GM21367 (cell line): Measurements from ENCODE around the gene MAL.

Experiments
- ATAC-seq: cut with Tn5 transposase; IDR thresholded peaks from one replicate; pipeline ENCODE4 v1.9.1; 2021; ENCODE audit not compliant: unreplicated experiment

MAL gene

GRCh38 chr2:95047629-95048510 lies 22.4 kb downstream of the MAL start:
- ATAC-seq = no peak

- no peak for ATAC-seq
These were observed 23.5 kb downstream of the MAL start for GRCh38 chr2:95048825-95049682.

- ATAC-seq = no peak
These were observed 24.1 kb downstream of the MAL start for GRCh38 chr2:95049683-95049955.

DNA sequence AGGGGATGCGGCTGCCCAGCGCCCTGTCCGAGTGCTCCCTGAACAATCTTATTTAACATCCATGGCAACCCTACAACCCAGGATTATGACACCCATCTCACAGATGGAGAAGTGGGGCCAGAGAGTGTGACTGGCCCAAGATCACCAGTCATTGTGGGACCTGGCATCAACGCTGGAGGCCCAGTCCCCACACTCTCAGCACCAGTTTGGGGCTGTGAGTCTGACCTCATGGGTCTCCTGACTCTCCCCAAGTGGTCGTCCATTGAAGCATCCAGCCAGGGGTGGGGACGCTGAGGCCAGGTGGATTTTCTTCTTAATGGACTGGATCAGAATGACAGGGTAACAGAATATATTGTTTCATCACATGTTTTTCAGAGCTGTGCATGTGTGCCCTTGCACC lies 24.5 kb downstream of the MAL start:
- ATAC-seq = no peak

DNA sequence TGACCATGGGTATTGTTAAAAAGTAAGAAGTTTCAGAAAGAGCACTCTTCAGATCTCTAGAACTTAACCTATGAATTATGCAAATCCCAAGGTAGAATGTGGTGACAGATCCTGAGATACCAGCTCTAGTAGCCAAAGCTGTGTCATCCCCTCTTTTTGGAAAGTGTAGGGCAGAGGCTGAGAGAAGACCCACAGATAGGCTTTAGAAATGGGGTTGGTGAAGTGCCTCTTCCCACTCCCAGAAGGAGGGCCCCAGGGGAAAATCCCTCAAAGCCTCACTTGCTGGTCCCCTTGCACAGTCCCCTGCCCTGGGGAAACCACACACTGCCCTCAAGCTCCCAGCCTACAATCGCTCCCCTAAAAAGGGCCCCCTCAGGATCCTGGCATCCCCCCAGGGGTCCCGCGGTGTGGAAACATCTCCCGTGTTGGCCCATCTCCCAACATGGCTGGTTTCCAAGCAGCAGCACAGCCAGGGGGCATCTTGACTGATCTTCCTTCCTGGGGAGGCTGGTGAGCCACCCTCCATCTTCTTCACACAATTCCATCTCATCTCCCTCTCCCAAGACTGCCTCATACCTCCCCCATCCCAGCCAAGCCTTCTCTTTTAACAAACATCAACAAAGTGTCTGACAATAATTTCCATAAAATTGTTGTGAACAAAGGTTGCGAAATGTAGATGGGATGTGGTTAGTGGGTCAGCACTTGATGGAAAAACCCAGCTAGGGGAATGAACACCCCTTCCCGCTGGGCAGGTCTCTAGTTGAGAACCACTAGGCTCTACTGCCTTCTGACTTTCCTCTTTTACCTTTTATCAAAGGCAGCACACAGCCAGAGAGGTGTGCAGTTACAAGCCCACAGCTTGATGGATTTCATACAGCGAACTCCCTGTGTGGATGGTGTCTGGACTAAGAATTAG lies 25.1 kb downstream of the MAL start:
- ATAC-seq = no peak

DNA sequence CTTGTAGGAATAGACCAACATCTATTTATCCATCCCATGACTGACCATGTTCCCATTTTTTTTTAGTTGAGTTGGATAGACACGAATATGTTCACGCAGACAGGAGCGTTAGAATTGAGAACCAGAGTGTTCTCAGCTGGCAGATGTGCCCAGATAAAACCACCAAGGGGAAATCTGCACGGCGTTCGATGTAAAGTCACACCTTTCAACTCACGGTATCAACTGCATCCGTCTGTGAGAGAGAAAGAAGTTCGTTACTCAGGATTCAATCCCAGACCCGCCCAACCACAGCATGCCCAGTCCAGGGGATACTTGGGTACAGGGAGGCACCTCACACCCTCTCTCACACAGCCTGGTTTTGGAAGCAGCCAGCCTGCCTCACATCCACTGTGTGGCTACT lies 26.1 kb downstream of the MAL start:
- ATAC-seq = no peak

DNA sequence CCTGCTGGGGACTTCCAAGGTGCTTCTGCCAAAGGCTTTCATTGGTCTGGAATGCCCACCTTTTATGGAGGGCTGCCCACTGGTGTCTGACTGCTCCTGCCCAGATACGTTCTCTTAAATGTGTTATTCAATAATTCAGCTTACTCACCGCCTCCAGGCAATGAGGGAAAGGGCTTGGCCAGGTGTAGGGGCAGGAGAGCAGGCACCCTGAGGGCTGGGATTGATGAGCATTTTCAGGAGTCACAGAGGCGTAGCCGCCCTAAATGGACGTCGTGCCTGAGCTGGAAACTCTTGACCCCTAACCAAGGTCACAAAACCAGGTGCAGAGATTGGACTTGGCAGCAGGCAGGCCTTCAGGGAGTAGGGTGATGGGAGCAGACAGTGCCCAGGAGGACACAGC lies 26.8 kb downstream of the MAL start:
- no peak for ATAC-seq

DNA sequence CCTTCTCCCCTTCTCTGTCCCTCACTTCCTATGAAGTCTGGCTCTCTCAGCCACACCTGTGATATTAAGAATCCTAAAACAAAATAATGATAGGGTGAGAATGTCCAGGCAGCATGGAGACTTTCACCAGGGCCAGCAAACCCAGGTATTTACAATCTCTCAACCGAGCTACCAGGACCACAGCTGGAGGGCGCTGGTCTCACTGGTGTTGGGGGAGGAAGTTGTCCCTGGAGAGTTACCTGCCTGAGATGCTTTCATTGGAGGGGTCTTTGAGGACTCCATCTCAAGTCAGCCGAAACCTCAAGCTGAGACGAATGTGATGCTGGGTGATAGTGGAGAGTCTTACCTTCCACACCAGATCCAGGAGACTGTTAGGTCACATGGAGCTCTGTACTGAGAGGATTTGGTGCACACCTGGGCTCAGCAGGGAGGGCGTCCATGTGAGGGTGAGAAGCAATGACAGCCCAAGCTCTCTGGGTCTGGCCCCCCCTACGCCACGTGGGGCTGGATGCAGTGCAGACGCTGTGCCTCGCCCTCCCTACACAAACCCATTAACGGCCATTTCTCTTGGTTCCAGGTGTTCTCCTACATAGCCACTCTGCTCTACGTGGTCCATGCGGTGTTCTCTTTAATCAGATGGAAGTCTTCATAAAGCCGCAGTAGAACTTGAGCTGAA lies 27.4 kb downstream of the MAL start:
- no peak for ATAC-seq

- no peak for ATAC-seq
These were observed 28.0 kb downstream of the MAL start for GRCh38 chr2:95053543-95053942.

DNA sequence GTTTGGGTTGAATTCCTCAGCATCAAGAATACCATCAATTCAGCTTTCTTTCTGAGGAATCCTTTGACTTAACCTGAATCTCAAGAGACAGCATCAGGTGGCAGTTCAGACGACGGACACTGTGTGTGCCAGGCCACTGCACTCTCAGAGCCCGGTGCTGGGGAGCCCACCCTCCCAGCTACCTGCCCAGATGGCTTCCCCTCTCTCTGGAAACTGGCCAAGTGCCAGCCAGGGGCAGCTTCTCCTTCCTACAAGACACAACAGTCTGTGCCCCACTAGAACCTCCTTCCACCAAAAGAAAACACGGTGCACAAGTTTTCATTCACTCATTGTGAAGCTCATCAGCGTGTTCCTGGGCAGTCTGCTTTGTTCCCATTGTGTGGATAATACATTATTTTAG lies 28.5 kb downstream of the MAL start:
- no peak for ATAC-seq

- ATAC-seq = no peak
These were observed 29.8 kb downstream of the MAL start for GRCh38 chr2:95055262-95055661.

DNA sequence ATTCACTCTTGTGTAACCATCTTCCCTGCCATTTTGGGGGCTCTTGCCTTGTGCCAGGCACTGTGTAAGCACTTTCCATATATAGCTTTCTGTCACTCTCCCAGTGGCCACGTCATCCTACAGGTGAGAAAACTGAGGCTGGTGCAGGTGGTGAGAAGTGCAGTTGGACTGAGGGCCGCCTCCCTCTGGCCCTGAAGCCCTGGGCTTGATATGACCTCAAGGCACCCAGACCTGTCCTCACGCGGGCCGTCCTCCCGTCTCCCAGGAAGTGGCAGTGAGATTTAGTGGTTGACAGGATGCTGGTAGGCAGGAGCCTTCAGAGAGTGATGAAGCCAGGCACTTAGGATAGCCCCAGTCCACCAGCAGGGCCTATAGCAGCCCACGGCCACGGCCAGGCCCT lies 30.5 kb downstream of the MAL start:
- ATAC-seq = no peak

GRCh38 chr2:95056461-95057459 lies 31.3 kb downstream of the MAL start:
- ATAC-seq = no peak

GRCh38 chr2:95057535-95058370 lies 32.2 kb downstream of the MAL start:
- no peak for ATAC-seq

DNA sequence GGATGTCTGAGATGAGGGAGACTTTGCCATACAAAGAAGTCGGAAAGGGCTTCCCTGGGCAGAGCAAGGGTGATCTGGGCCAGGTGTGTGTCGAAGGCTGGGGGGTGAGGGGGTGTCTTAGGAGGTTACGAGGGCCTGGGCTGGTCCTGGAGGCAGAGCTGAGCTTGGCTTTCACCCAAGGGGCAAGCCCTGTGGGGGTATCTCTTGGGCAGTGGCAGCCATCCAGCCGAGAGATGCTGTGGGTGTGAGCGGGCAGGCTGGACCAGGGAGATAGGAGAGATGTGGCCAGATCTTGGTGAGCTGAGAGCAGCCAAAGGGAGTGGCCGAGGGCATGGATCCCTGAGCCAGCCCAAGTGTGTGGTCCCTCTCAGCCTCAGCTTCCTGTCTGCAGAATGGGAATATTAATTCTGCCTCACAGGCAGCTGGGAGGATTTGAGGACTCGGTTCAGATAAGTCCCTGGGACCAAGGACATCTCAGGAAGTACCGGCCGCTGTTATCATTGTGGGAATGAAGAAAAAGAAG lies 33.0 kb downstream of the MAL start:
- ATAC-seq = no peak

DNA sequence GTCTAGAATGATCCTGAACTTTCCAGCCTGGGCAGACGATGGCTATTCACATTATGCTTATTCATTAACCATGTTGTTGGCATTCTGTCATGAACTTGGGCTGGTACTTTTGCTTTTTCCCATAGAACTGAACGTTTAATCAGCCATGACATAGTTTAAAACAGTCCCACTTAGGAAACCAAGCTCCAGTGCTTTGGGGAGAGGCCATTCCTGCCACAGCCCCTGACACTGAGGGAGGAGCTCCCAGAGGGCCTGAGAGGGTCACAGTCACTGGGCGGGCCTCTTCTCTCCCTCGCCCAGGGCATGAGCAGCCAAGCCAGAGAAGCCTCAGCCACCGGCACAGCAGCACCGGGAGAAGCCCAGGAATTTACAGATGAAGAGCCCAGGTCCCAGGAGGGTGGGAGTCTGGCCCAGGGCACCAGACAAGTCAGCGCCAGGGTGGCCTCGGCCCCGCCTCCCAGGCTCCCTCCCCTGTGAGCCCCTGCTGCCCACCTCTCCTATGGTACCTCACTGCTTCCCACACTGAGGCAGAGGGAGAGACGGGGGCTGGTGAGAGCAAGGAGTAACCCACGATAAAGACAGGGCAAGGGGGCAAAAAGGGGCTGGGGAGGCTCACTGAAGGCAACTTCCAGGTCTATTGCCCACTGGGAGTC lies 33.6 kb downstream of the MAL start:
- no peak for ATAC-seq

DNA sequence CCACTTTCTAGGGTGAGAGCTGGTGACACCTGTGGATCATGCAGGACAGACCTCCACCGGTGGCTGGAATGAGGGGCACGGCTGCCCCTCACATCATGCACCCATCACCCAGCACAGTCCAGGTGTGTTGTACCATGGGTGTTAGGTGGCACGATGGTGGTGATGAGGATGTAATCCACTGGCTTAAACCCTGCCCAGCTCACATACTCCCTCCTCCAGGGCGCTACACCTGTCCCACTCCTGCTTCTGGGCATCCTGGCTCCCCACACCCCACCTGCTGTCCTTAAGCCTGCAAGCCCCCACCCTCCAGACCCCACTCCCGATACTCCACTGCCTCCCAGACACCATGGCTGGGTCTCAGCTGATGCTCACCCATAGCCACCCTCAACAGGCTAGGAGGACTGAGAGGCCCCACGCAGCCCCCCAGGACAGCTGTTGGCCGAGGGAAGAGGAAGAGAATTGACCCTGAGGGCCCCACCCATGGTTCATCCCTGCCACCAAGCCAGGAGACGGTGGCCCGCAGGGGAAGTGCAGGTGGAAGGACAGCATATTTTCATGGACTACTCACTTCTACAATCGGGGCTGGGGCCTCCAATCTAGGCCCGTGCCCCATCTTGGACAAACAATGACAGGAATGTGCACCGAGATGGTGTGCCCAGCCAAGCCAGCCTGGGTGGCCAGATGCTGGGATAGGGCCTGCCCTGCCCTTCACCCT lies 34.3 kb downstream of the MAL start:
- ATAC-seq = no peak
